ENCODE measurements around the gene AP1B1.

The AP1B1 gene

GRCh38 chr22:29311464-29312217, 76.7 kb downstream of the AP1B1 start:
- no peak for DNase-seq

GRCh38 chr22:29310863-29311339, 77.5 kb downstream of the AP1B1 start:
- peak; percentile 78 to 84 for DNase-seq

DNA sequence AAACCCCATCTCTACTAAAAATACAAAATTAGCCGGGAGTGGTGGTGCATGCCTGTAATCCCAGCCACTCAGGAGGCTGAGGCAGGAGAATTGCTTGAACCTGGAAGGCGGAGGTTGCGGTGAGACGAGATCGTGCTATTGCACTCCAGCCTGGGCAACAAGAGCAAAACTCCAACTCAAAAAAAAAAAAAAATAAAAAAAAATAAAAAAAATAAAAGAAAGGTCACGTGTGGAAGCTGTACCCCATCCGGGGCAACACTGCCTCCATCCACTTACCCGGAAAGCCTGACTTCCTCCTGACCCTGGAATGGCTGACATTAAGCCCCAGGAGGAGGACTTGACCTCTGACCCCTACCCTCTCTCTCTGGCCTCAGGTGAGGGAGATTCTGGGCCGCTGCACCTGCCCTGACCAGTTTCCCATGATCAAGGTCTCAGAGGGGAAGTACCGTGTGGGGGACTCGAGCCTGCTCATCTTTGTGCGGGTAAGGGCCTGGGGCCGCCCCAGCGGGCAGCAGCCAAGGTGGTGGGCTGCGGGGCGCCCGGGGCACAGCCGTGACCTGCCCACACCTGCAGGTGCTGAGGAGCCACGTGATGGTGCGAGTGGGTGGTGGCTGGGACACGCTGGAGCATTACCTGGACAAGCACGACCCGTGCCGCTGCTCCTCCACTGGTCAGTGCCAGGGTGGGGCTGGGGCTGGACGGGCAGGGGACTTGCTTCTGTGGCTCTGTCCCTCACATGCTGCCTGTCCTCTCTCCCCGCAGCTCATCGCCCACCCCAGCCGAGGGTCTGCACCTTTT, 78.1 kb downstream of the AP1B1 start:
- DNase-seq: no peak

- DNase-seq: no peak
These were observed 78.9 kb downstream of the AP1B1 start for GRCh38 chr22:29309332-29310064.

GRCh38 chr22:29308791-29309262, 79.5 kb downstream of the AP1B1 start:
- peak; percentile 34 to 53 for DNase-seq

DNA sequence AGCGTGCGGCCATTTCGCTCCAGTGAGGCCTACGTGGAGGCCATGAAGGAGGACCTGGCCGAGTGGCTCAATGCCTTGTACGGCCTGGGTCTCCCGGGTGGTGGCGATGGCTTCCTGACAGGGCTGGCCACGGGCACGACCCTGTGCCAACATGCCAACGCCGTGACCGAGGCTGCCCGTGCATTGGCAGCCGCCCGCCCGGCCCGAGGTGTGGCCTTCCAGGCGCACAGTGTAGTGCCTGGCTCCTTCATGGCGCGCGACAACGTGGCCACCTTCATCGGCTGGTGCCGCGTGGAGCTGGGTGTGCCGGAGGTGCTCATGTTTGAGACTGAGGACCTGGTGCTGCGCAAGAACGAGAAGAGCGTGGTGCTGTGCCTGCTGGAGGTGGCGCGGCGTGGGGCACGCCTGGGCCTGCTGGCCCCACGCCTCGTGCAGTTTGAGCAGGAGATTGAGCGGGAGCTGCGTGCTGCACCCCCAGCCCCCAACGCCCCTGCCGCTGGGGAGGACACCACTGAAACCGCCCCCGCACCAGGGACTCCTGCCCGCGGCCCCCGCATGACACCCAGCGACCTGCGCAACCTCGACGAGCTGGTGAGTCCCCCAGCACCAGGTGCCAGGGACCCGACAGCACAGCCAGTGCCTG, 80.1 kb downstream of the AP1B1 start:
- DNase-seq: no peak

DNA sequence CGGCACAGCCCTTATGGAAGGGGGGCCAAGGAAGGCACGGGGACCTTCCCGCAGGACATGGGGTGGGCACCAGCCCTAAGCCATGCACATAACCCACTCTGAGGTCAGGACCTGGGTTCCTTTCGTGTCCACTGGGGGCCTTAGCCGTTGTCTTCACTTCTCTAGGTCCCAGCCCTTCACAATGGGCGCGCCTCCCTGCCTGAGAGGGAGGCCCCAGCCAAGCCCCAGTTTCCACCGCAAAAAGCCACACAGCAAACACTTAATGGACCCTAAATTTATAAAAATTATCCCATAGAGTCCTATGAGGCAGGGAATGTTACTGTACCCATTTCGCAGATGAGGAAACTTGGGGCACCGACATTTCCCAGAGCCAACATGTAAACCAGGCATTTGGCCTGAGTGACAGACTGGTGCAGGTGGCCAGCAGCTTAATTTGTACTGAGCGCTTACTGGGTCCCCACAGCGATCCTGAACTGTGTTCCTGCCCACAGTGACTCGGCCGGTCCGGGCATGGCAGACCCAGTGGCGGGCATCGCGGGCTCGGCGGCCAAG, 80.7 kb downstream of the AP1B1 start:
- DNase-seq: no peak

- DNase-seq: peak; percentile 54 to 64
These were observed 81.4 kb downstream of the AP1B1 start for GRCh38 chr22:29306835-29307595.

GRCh38 chr22:29306175-29306834, 82.1 kb downstream of the AP1B1 start, which contains the start of gene GAS2L1:
Gene GAS2L1, plus strand, starts transcription at chr22:29306650. Its CDS starts 1,456 bp downstream, at chr22:29308106.
- peak; percentile 63 to 65 for DNase-seq

- no peak for DNase-seq
These were observed 82.6 kb downstream of the AP1B1 start for GRCh38 chr22:29305836-29306174.

DNA sequence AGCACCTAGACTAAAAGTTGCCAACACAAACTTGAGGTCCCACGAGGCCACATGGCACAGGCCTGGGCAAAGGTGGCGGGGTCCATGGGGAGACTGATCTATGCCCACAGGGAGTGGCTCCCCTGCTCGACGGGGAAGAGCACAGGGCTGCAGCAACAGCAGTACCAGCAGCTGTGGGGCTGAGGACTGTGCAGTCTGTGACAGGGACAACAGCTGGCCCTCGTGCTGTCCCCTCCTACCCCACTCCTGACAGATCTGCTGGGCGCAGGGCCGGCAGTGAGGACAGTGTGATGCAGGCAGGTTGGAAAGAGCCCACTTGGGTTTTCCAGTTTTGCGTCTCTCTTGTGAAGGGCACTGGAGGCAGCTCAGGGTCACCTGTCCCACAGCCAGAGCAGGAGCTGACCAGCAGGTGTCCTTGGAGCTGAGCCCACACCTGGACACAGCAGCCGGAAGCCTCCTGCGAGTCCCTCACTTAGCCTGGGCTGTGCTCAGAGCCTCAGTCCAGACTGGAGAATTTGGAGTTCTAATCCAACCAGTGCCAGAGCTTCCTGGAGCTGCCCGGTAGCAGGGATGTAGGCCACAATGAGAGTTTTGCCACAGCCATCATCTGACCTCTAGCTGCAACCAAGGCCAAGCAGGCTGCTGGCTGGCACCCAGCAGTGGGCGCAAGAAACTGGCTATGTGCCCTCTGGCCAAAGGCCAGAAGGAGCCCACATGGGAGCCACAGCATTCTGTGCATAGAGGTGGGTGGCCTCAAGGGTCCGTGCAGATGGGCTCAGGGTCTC, 85.5 kb downstream of the AP1B1 start:
- DNase-seq: no peak

GRCh38 chr22:29302402-29302680, 86.0 kb downstream of the AP1B1 start:
- no peak for DNase-seq

DNA sequence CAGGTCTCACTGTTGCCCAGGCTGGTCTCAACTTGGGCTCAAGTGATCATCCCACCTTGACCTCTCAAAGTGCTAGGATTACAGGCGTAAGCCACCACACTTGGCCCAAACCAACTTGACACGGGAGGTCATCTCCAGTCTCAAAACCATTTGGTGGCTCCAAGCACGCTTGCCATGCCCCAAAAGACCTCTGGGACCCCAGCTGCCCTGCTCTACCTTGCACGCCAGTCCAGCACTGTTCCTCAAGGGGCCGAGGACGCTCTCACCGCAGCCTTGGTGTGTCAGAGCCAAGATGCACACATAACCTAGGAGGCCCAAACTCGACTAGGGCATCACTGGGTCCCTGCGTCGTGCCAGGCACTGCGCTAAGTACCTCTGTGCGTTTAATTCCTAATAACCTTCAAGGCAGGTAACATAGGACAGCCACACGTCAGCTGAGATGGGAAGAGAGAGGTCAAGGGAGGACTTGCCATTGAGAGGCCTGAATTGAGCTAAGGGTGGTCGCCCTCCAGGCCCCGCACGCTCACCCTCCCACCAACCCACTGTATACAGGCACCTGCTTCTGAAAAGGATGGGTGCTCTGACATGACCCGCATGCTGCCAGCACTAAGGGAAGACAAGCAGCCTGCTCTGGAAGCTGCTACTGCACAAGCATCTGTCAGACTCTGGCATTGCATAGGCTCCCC, 86.5 kb downstream of the AP1B1 start:
- no peak for DNase-seq

DNA sequence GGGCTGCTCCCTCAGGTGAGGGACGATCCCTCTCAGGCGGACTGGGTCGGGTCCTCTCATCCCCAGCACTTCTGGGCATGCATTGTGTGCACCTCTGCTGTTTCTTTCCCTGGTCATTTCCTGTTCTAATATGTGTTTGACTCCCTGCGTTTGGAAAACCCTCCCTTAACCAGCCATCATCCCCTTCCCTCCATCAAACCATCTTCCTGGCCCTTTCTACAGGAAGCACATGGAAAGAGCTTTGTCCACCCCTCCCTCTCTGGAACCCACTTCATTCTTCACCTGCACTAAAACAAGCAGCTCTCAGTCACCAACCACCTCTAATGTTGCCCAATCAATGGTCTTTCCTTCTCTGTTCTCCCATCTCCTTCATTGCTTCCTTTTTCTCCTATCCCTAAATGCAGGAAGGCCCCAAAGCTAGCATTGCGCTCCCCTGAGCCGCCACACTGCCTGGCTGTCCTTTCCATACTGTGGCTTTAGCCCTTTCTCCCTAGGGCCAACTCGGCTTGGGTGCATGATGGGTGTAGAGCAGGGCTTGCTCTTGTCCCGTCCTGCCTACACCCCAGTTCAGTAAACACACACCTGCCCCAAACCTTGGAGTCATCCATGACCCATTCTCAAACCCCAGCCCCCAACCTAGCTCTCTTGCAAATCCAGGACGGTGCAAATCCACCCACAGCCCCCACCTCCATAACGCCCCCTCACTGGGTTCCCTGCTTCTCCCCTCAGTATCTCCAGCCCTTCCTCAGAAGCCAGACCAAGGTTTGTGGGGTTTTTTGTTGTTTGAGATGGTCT, 87.4 kb downstream of the AP1B1 start:
- DNase-seq: no peak

- DNase-seq: no peak
These were observed 87.9 kb downstream of the AP1B1 start for GRCh38 chr22:29300467-29300806.

- no peak for DNase-seq
These were observed 89.1 kb downstream of the AP1B1 start for GRCh38 chr22:29299136-29299900.

DNA sequence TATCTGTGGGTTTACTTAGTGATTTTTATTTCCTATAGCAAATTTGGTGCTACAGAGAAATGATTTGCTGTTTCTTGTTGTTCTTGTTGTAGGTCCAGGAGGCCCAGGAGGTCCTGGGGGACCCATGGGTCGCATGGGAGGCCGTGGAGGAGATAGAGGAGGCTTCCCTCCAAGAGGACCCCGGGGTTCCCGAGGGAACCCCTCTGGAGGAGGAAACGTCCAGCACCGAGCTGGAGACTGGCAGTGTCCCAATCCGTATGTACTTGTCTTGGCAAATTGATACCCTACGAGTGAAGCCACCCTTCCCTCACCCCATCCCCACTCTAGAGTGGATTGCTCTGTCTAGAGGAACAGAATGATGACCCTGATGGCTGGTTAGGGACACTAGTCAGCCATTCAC, 89.7 kb downstream of the AP1B1 start:
- no peak for DNase-seq

DNA sequence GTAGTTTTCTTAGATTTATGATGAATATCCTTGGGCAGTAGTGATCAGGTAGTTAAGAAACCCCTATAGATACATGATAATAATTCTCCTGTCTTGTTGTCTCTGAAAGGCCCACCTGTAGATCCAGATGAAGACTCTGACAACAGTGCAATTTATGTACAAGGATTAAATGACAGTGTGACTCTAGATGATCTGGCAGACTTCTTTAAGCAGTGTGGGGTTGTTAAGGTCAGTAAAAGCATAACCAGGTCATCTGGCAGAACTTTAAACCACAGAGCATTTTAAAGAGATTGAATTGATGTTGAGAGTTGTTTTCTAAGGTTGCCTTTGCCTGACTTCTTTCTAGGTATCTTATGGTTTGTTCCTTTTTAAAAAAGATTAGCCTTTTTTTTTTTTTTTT, 96.0 kb downstream of the AP1B1 start:
- no peak for DNase-seq

Measured in activated CD4-positive, alpha-beta T cell treated with anti-CD3 and anti-CD28 coated beads, Interleukin-2, amount 50 U/mL, for 48 hours (primary cell).